ENCODE data around the gene LRP2. TPM values are rescaled to one million over a fixed set of nuclear protein-coding genes. Genes with fewer than 3 reads are reported as not detected.

LRP2 gene
- total and polyA plus RNA-seq, 3 experiments from 2014 or later, result 0.04 to 0.07 TPM; not detected in 1

DNA sequence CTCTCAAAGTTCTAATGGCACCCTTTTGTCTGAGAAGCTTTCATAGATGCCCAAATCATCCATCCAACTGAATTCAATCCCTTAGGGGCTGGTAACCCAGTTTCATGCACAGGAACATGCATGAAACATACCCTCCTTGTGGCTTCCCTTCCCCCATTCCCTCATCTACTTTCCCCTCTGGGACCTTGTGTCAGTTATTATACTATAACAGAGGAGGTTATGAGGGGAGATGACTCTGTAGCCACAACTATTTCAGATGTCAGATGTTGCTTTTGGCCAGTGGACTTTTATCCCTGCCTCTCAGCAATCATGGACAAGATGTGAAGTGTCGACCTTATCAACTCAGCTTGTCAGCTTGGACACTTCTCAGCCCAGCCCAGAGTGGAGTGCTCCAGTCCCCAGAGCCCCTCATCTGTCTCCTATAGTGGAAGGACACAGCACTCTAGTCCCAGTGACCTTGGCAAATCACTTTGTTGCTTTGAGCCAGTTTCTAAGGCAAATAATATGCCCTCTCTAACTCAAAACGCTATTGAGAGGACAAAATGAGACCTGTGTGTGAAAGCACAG is 284.6 kb downstream of the LRP2 start:
- Mint-ChIP-seq H3K4me3 (no peak overlapping the region), H3K27ac (no peak overlapping the region), H3K9me3 (no peaks in the 10 kb centered on the region), H3K36me3 (peaks cover 0 to 2% (median 0%) of the 10 kb centered on the region in 3 donors), H3K27me3 (no peaks in the 10 kb centered on the region), H3K4me1 (peaks cover 0 to 10% (median 3%) of the 10 kb centered on the region in 3 donors)
- Histone ChIP-seq H3K27ac (ENCODE audit: low read depth, low read length) (no peak overlapping the region), H3K36me3 (ENCODE audit: insufficient read depth, low read length) (no peaks in the 10 kb centered on the region), H3K4me3 (ENCODE audit: low read length) (no peak overlapping the region), H3K9me3 (ENCODE audit: low read length) (no peaks in the 10 kb centered on the region), H3K27me3 (ENCODE audit: insufficient read depth, low read length, poor library complexity, severe bottlenecking) (no peaks in the 10 kb centered on the region), H3K4me1 (ENCODE audit: insufficient read depth, low read length) (no peaks in the 10 kb centered on the region)
- ChIA-PET CTCF (no interaction called here), POLR2A (no interaction called here)
- no peak for DNase-seq

Other genes starting within 250 kb of the LRP2 start
- 1 to 10 TPM; 3.8 to 4.8 TPM for gene BBS5, start 117.0 kb upstream of the LRP2 start, total RNA-seq
- gene BBS5, start 117.0 kb upstream of the LRP2 start, polyA plus RNA-seq, result 0.94 TPM
- under 1 TPM; 0.22 to 0.27 TPM for gene KLHL41, start 147.2 kb upstream of the LRP2 start, total RNA-seq
- gene KLHL41, start 147.2 kb upstream of the LRP2 start, polyA plus RNA-seq, result not detected
- gene FASTKD1, start 211.3 kb upstream of the LRP2 start, total RNA-seq, result 10 to 100 TPM; 53.8 to 55.7 TPM
- gene FASTKD1, start 211.3 kb upstream of the LRP2 start, polyA plus RNA-seq, result 16.4 TPM
- gene PPIG, start 221.8 kb upstream of the LRP2 start, total RNA-seq, result 10 to 100 TPM; 60.7 to 65.7 TPM
- gene PPIG, start 221.8 kb upstream of the LRP2 start, polyA plus RNA-seq, result 87.2 TPM